ENCODE data around the gene GNA12.
"Not testable (repeated sequence)": the region's sequence is repeated elsewhere in the genome, so short reads cannot be mapped to it uniquely, and the experiment has no call there.

The GNA12 gene

GRCh38 chr7:2732388-2732787 lies 111.7 kb downstream of the GNA12 start:
- no peak for DNase-seq (ENCODE audit: low read depth in 3 of 3, low spot score in 1 of 3)

- DNase-seq (ENCODE audit: low read depth in 3 of 3, low spot score in 1 of 3), result no peak
Measured at GRCh38 chr7:2730846-2731770, 113.0 kb downstream of the GNA12 start.

- no peak for DNase-seq (ENCODE audit: low read depth in 3 of 3, low spot score in 1 of 3)
Measured at GRCh38 chr7:2729893-2730716, 114.0 kb downstream of the GNA12 start.

- DNase-seq (ENCODE audit: low read depth in 3 of 3, low spot score in 1 of 3), result no peak
Measured at GRCh38 chr7:2729031-2729892, 114.8 kb downstream of the GNA12 start.

GRCh38 chr7:2728316-2729030 lies 115.6 kb downstream of the GNA12 start:
- DNase-seq (ENCODE audit: low read depth in 3 of 3, low spot score in 1 of 3), result no peak

- not testable (repeated sequence) for DNase-seq (ENCODE audit: low read depth in 3 of 3, low spot score in 1 of 3)
Measured at GRCh38 chr7:2727206-2727605, 116.9 kb downstream of the GNA12 start.

- no peak for DNase-seq (ENCODE audit: low read depth in 3 of 3, low spot score in 1 of 3)
Measured at GRCh38 chr7:2726316-2727018, 117.6 kb downstream of the GNA12 start.

GRCh38 chr7:2725178-2726105 lies 118.7 kb downstream of the GNA12 start:
- no peak for DNase-seq (ENCODE audit: low read depth in 3 of 3, low spot score in 1 of 3)

GRCh38 chr7:2724453-2725177 lies 119.5 kb downstream of the GNA12 start:
- DNase-seq (ENCODE audit: low read depth in 3 of 3, low spot score in 1 of 3), result no peak

- not testable (repeated sequence) for DNase-seq (ENCODE audit: low read depth in 3 of 3, low spot score in 1 of 3)
Measured at GRCh38 chr7:2724036-2724435, 120.1 kb downstream of the GNA12 start.

GRCh38 chr7:2723138-2723850 lies 120.8 kb downstream of the GNA12 start:
- no peak for DNase-seq (ENCODE audit: low read depth in 3 of 3, low spot score in 1 of 3)

GRCh38 chr7:2722591-2722990 lies 121.5 kb downstream of the GNA12 start:
- DNase-seq (ENCODE audit: low read depth in 3 of 3, low spot score in 1 of 3), result no peak

- no peak for DNase-seq (ENCODE audit: low read depth in 3 of 3, low spot score in 1 of 3)
Measured at GRCh38 chr7:2721842-2722241, 122.3 kb downstream of the GNA12 start.

- no peak for DNase-seq (ENCODE audit: low read depth in 3 of 3, low spot score in 1 of 3)
Measured at GRCh38 chr7:2720024-2720423, 124.1 kb downstream of the GNA12 start.

GRCh38 chr7:2719007-2719406 lies 125.1 kb downstream of the GNA12 start:
- DNase-seq (ENCODE audit: low read depth in 3 of 3, low spot score in 1 of 3), result peak in 2 of 3 donors; percentile 39 to 56

GRCh38 chr7:2718296-2718965 lies 125.7 kb downstream of the GNA12 start:
- DNase-seq (ENCODE audit: low read depth in 3 of 3, low spot score in 1 of 3), result no peak

Measured in stimulated activated CD4-positive, alpha-beta T cell treated with anti-CD3 and anti-CD28 coated beads, TNF-alpha, amount 100 ng/mL, for 1 hour (primary cell).